H9 (cell line): ENCODE measurements around the gene PDE3B. TPM values are rescaled to one million over a fixed set of nuclear protein-coding genes. Genes with fewer than 3 reads are reported as not detected.

Source experiments
- DNase-seq: peaks from one replicate; pipeline ENCODE4 v3.0.0-alpha.2; 2017
- H2AFZ ChIP-seq: one replicate; pipeline ENCODE4 v1.6.1; 2013; ENCODE audit warnings: mild to moderate bottlenecking, low read length, control low read depth, moderate library complexity
- H2AK5ac ChIP-seq: 2 replicates; pipeline ENCODE4 v1.6.1; 2013; ENCODE audit warnings: low read length, control low read depth, mixed read lengths; ENCODE audit not compliant: insufficient read length
- H2BK120ac ChIP-seq: one replicate; pipeline ENCODE4 v1.6.1; 2013; ENCODE audit warnings: low read depth, mild to moderate bottlenecking, low read length, control low read depth, inconsistent platforms; ENCODE audit not compliant: poor library complexity, severe bottlenecking
- H2BK12ac ChIP-seq: 2 replicates; pipeline ENCODE4 v1.6.1; 2013; ENCODE audit warnings: low read length, control low read depth, mixed read lengths, low read depth; ENCODE audit not compliant: insufficient read length
- H2BK15ac ChIP-seq: 2 replicates; pipeline ENCODE4 v1.6.1; 2013; ENCODE audit warnings: low read depth, low read length, control low read depth
- H2BK20ac ChIP-seq: one replicate; pipeline ENCODE4 v1.6.1; 2013; ENCODE audit warnings: low read depth, mild to moderate bottlenecking, low read length, control low read depth, inconsistent platforms; ENCODE audit not compliant: poor library complexity, severe bottlenecking
- H2BK5ac ChIP-seq: 2 replicates; pipeline ENCODE4 v1.6.1; 2013; ENCODE audit warnings: low read length, control low read depth, mixed read lengths; ENCODE audit not compliant: insufficient read length
- H3K14ac ChIP-seq: 2 replicates; pipeline ENCODE4 v1.6.1; 2013; ENCODE audit warnings: low read length, control low read depth; ENCODE audit not compliant: insufficient read depth
- H3K18ac ChIP-seq: 2 replicates; pipeline ENCODE4 v1.6.1; 2013; ENCODE audit warnings: low read depth, mild to moderate bottlenecking, mixed read lengths, low read length, control low read depth; ENCODE audit not compliant: insufficient read length
- H3K23ac ChIP-seq: 2 replicates; pipeline ENCODE4 v1.6.1; 2013; ENCODE audit warnings: low read length, control low read depth, mixed read lengths, low read depth; ENCODE audit not compliant: insufficient read length
- H3K23me2 ChIP-seq: 2 replicates; pipeline ENCODE4 v1.6.1; 2013; ENCODE audit warnings: low read depth, mild to moderate bottlenecking, mixed read lengths, low read length, control low read depth; ENCODE audit not compliant: insufficient read length, poor library complexity, severe bottlenecking
- H3K27ac ChIP-seq: 2 replicates; pipeline ENCODE4 v1.5.1; 2013; ENCODE audit warnings: low read length, control low read depth, mixed read lengths, low read depth; ENCODE audit not compliant: insufficient read length
- H3K27me3 ChIP-seq: 2 replicates; pipeline ENCODE4 v1.6.1; 2013; ENCODE audit warnings: low read length, control low read depth, inconsistent platforms; ENCODE audit not compliant: insufficient read depth
- H3K4ac ChIP-seq: 2 replicates; pipeline ENCODE4 v1.6.1; 2013; ENCODE audit warnings: low read depth, mild to moderate bottlenecking, control low read depth, inconsistent platforms, low read length, moderate library complexity
- H3K4me1 ChIP-seq: 2 replicates; pipeline ENCODE4 v1.6.1; 2013; ENCODE audit warnings: low read length, control low read depth, inconsistent platforms; ENCODE audit not compliant: insufficient read depth
- H3K4me2 ChIP-seq: 2 replicates; pipeline ENCODE4 v1.6.1; 2013; ENCODE audit warnings: low read length, control low read depth, mixed read lengths; ENCODE audit not compliant: insufficient read length, insufficient read depth
- H3K56ac ChIP-seq: 2 replicates; pipeline ENCODE4 v1.6.1; 2013; ENCODE audit warnings: low read depth, mild to moderate bottlenecking, mixed read lengths, low read length, control low read depth; ENCODE audit not compliant: insufficient read length
- H3K79me1 ChIP-seq: 2 replicates; pipeline ENCODE4 v1.6.1; 2013; ENCODE audit warnings: low read depth, mild to moderate bottlenecking, moderate library complexity, low read length, control low read depth, inconsistent platforms; ENCODE audit not compliant: insufficient read depth, poor library complexity, severe bottlenecking
- H3K79me2 ChIP-seq: 2 replicates; pipeline ENCODE4 v1.6.1; 2013; ENCODE audit warnings: low read length, control low read depth, inconsistent platforms; ENCODE audit not compliant: insufficient read depth
- H3K9ac ChIP-seq: 2 replicates; pipeline ENCODE4 v1.6.1; 2013; ENCODE audit warnings: low read length, control low read depth, mixed read lengths; ENCODE audit not compliant: insufficient read length; ENCODE audit errors: extremely low read depth
- H3K9me3 ChIP-seq: one replicate; pipeline ENCODE4 v1.6.1; 2013; ENCODE audit warnings: low read depth, low read length, inconsistent platforms; ENCODE audit not compliant: control insufficient read depth
- H3T11ph ChIP-seq: one replicate; pipeline ENCODE4 v1.6.1; 2013; ENCODE audit warnings: mild to moderate bottlenecking, low read length, control low read depth, inconsistent platforms
- H4K20me1 ChIP-seq: one replicate; pipeline ENCODE4 v1.6.1; 2013; ENCODE audit not compliant: control insufficient read depth, insufficient read length, insufficient read depth
- H4K5ac ChIP-seq: 2 replicates; pipeline ENCODE4 v1.6.1; 2013; ENCODE audit warnings: low read depth, mild to moderate bottlenecking, mixed read lengths, low read length, control low read depth; ENCODE audit not compliant: insufficient read length
- H4K8ac ChIP-seq: replicated peaks from 2 replicates; pipeline ENCODE4 v1.6.1; 2013; ENCODE audit warnings: low read length, control low read depth, mixed read lengths, low read depth; ENCODE audit not compliant: insufficient read length
- H4K91ac ChIP-seq: 2 replicates; pipeline ENCODE4 v1.6.1; 2013; ENCODE audit warnings: low read depth, mild to moderate bottlenecking, moderate library complexity, mixed read lengths, low read length, control low read depth; ENCODE audit not compliant: insufficient read length
- H3K27ac Mint-ChIP-seq, 3 experiments: 2 replicates in 2 of 3; 3 replicates in 1 of 3; pipeline ENCODE4 v1.8.0; 2020 to 2021; ENCODE audit warnings: mixed read lengths in 3 of 3, mild to moderate bottlenecking in 1 of 3, moderate library complexity in 1 of 3
- H3K27me3 Mint-ChIP-seq: 2 replicates; pipeline ENCODE4 v1.8.0; 2021; ENCODE audit warnings: low read depth, mild to moderate bottlenecking, moderate library complexity, mixed read lengths
- H3K36me3 Mint-ChIP-seq, 3 experiments: 2 replicates in 2 of 3; 3 replicates in 1 of 3; pipeline ENCODE4 v1.8.0; 2020 to 2021; ENCODE audit warnings: low read depth in 3 of 3, mixed read lengths in 3 of 3; ENCODE audit not compliant: insufficient read depth in 1 of 3
- H3K4me1 Mint-ChIP-seq, 2 experiments: 2 replicates each; pipeline ENCODE4 v1.8.0; 2020; ENCODE audit warnings: mixed read lengths in 2 of 2
- H3K4me3 Mint-ChIP-seq, 2 experiments: 2 replicates in 1 of 2; 3 replicates in 1 of 2; pipeline ENCODE4 v1.8.0; 2020 to 2021; ENCODE audit warnings: mild to moderate bottlenecking in 2 of 2, mixed read lengths in 2 of 2, moderate library complexity in 1 of 2
- H3K9me3 Mint-ChIP-seq, 2 experiments: 2 replicates in 1 of 2; 3 replicates in 1 of 2; pipeline ENCODE4 v1.8.0; 2020; ENCODE audit warnings: mild to moderate bottlenecking in 2 of 2, mixed read lengths in 2 of 2, moderate library complexity in 1 of 2
- CTCF ChIP-seq: fragments of 200-600 bp; sonication (generic); conservative IDR thresholded peaks from 3 replicates; pipeline ENCODE4 v1.8.0; 2021; ENCODE audit warnings: antibody characterized with exemption, mild to moderate bottlenecking
- WGBS: extraction: QIAGEN DNeasy Blood & Tissue Kit; methylation state at CpG from one replicate; pipeline ENCODE4 v1.1.7; 2013; ENCODE audit warnings: missing lambda C conversion rate, low lambda C conversion rate, mixed read lengths; ENCODE audit not compliant: insufficient read length; ENCODE audit errors: extremely low coverage; 5-methylcytosine and 5-hydroxymethylcytosine counted together
- total RNA-seq: library from RNA; stranded (reverse); gene quantifications from 2 replicates; pipeline ENCODE4 v1.2.1, GENCODE V29; 2021

PDE3B gene
- total RNA-seq, 1 experiment from 2014 or later: 6.6 TPM

- no peak overlapping the region for H3K14ac ChIP-seq
- no peaks in the 10 kb centered on the region for H3K27me3 Mint-ChIP-seq
- H3K4ac ChIP-seq: no peak overlapping the region
- H3K27ac Mint-ChIP-seq: no peak overlapping the region; a peak in 1 of 7 replicates
- H4K8ac ChIP-seq: no peak overlapping the region
- no peak overlapping the region for H4K91ac ChIP-seq
- H4K5ac ChIP-seq: no peak overlapping the region
- no peak overlapping the region for H2BK15ac ChIP-seq
- H3K4me1 Mint-ChIP-seq: peaks cover 7 to 8% of the 10 kb centered on the region in 2 experiments; a peak in 2 of 4 replicates
- no peaks in the 10 kb centered on the region for H3K27me3 ChIP-seq
- H3T11ph ChIP-seq: no peak overlapping the region
- H3K4me1 ChIP-seq: 0 out of 2 replicates have a peak, but pooled peaks cover 2% of the 10 kb centered on the region
- no peak for DNase-seq
- peaks cover 0 to 1% (median under 1%) of the 10 kb centered on the region in 3 experiments; a peak in 4 of 7 replicates for H3K36me3 Mint-ChIP-seq
- peaks cover 3 to 7% of the 10 kb centered on the region in 2 experiments; a peak in 4 of 5 replicates for H3K9me3 Mint-ChIP-seq
- H3K23me2 ChIP-seq: no peaks in the 10 kb centered on the region
- H2AK5ac ChIP-seq: no peak overlapping the region
- H2BK20ac ChIP-seq: no peak overlapping the region
- H3K9ac ChIP-seq: no peak overlapping the region
- no peak overlapping the region for H3K27ac ChIP-seq
- no peak for TF ChIP-seq CTCF
- no peak overlapping the region for H3K18ac ChIP-seq
- no peak overlapping the region for H3K4me3 Mint-ChIP-seq
- H2BK120ac ChIP-seq: no peak overlapping the region
- WGBS: no CpG with 5 or more reads among the region's 7 CpGs
- no peak overlapping the region for H3K56ac ChIP-seq
- no peak overlapping the region for H2BK12ac ChIP-seq
- H3K23ac ChIP-seq: no peak overlapping the region
- H3K9me3 ChIP-seq: no peaks in the 10 kb centered on the region
- H2AFZ ChIP-seq: no peak overlapping the region
- H3K4me2 ChIP-seq: no peak overlapping the region
- H3K79me1 ChIP-seq: no peaks in the 10 kb centered on the region
- H2BK5ac ChIP-seq: no peak overlapping the region
- H4K20me1 ChIP-seq: no peaks in the 10 kb centered on the region
- H3K79me2 ChIP-seq: no peaks in the 10 kb centered on the region
Observed at GRCh38 chr11:14669499-14669898, 25.9 kb downstream of the PDE3B start.
